Calu3 (cell line): ENCODE results near the gene IL1RAPL2. TPM values are rescaled to one million over a fixed set of nuclear protein-coding genes. Genes with fewer than 3 reads are reported as not detected.

Source experiments
- BruUV-seq: library from RNA; stranded (reverse); fragments of 400-500 nt; replicated peaks from 2 replicates; lab custom pipeline; 2021; lab: Mats Ljungman, UMichigan
- CTCF ChIA-PET: fragments of 300-600 bp; sonication (Branson Sonifier 250); formaldehyde crosslinking; loops from one replicate; lab custom pipeline; 2022; ENCODE audit warnings: antibody characterized with exemption; lab: Charles Lee
- DNase-seq: peaks from one replicate; pipeline ENCODE4 v3.0.0; 2022
- H3K27ac Mint-ChIP-seq: one replicate; pipeline ENCODE4 v1.8.0; 2022; ENCODE audit warnings: mixed read lengths; ENCODE audit not compliant: unreplicated experiment
- H3K27me3 Mint-ChIP-seq: one replicate; pipeline ENCODE4 v1.8.0; 2022; ENCODE audit warnings: mixed read lengths; ENCODE audit not compliant: unreplicated experiment
- H3K36me3 Mint-ChIP-seq: one replicate; pipeline ENCODE4 v1.8.0; 2022; ENCODE audit warnings: mild to moderate bottlenecking, moderate library complexity, mixed read lengths; ENCODE audit not compliant: insufficient read depth, unreplicated experiment
- H3K4me1 Mint-ChIP-seq: one replicate; pipeline ENCODE4 v1.8.0; 2022; ENCODE audit warnings: mild to moderate bottlenecking, low read depth, mixed read lengths; ENCODE audit not compliant: unreplicated experiment
- H3K4me3 Mint-ChIP-seq: one replicate; pipeline ENCODE4 v1.8.0; 2022; ENCODE audit warnings: mild to moderate bottlenecking, low read depth, moderate library complexity, mixed read lengths; ENCODE audit not compliant: unreplicated experiment
- H3K9me3 Mint-ChIP-seq: one replicate; pipeline ENCODE4 v1.8.0; 2022; ENCODE audit warnings: low read depth, mixed read lengths; ENCODE audit not compliant: unreplicated experiment
- CTCF ChIP-seq: fragments of 200-600 bp; IDR thresholded peaks from one replicate; pipeline ENCODE4 v1.8.0; 2022; ENCODE audit warnings: antibody characterized with exemption; ENCODE audit not compliant: unreplicated experiment
- intact Hi-C: fragments of 100-400 bp; cut with micrococcal nuclease; formaldehyde crosslinking; loops from one replicate; pipeline ENCODE4 v1.10.0; 2022; ENCODE audit not compliant: unreplicated experiment
- total RNA-seq: library from RNA; stranded (reverse); gene quantifications from 2 replicates; pipeline ENCODE4 v1.2.3, GENCODE V29; 2022

The IL1RAPL2 gene
- total RNA-seq, 1 experiment from 2014 or later: not detected

DNA sequence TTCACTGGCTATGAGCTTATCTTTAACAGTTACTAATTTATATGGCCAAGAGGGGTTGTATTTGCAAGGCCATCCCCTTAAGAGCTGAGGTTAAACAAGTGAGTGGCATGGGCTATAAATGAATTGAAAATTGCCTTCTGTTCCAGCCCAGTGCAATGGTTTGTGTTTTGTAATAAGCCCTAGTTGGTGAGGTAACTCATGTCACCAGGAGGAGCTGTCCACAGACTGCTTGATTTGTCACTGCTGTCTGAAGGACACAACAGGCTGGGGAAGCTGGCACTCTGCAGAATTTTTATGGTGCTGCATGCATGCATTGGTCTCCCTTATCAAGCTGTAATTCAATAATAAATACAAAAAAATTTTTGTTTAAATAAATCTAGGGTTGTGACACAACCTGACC lies 223.8 kb downstream of the IL1RAPL2 start:
- peaks cover 8% of the 10 kb centered on the region for H3K27me3 Mint-ChIP-seq
- H3K9me3 Mint-ChIP-seq: no peaks in the 10 kb centered on the region
- intact Hi-C loops: no loop called here
- no peak for DNase-seq
- no peak for TF ChIP-seq CTCF
- no peak overlapping the region for H3K4me3 Mint-ChIP-seq
- H3K36me3 Mint-ChIP-seq: no peaks in the 10 kb centered on the region
- BruUV-seq: no TSS peak
- no peaks in the 10 kb centered on the region for H3K4me1 Mint-ChIP-seq
- no peak overlapping the region for H3K27ac Mint-ChIP-seq
- CTCF ChIA-PET: no interaction called here

DNA sequence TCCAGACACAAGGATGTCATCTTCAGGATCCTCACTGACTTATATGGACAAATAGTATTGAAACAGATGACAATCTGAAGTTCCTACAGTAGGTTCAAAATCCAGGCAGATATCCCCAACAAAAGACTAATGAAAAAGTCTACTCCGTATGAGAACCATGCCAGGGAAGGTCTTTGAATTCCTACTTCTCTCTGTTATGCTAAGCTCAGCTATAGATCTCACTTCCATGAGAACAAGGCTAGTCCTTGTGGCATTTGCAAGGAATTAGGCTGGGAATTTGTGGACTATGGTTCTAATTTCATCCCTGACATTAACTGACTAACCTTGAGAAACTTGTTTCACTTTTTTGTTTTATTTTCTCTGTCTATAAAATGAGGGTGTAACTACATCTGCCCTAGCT lies 229.8 kb downstream of the IL1RAPL2 start:
- no peak overlapping the region for H3K27ac Mint-ChIP-seq
- H3K27me3 Mint-ChIP-seq: peaks cover 8% of the 10 kb centered on the region
- no peak overlapping the region for H3K4me3 Mint-ChIP-seq
- no peaks in the 10 kb centered on the region for H3K36me3 Mint-ChIP-seq
- no peaks in the 10 kb centered on the region for H3K4me1 Mint-ChIP-seq
- no peak for DNase-seq
- CTCF ChIA-PET: no interaction called here
- TF ChIP-seq CTCF: no peak
- no peaks in the 10 kb centered on the region for H3K9me3 Mint-ChIP-seq
- intact Hi-C loops: no loop called here
- BruUV-seq: no TSS peak

DNA sequence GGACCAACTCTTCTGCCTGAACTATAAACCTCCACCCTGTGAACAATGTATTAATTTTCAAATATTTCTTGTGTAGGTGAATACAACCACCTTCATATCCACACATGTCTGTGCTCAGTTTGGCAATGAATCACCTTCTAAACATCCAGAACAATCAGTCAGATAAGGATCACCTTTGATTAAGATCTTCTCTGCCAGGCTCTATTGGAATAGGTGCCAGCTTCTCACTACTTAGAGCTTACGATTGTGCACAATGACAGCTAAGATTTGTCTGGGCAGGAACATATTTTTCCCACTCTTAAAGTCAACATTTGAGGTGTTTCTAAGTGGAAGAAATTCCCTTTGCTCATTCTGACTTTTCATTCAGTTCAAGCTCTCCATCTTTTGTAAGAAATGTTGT lies 237.2 kb downstream of the IL1RAPL2 start:
- CTCF ChIA-PET: no interaction called here
- no peak for DNase-seq
- H3K36me3 Mint-ChIP-seq: no peaks in the 10 kb centered on the region
- no TSS peak for BruUV-seq
- intact Hi-C loops: no loop called here
- H3K4me3 Mint-ChIP-seq: no peak overlapping the region
- no peak overlapping the region for H3K27ac Mint-ChIP-seq
- no peak for TF ChIP-seq CTCF
- H3K27me3 Mint-ChIP-seq: no peaks in the 10 kb centered on the region
- no peaks in the 10 kb centered on the region for H3K9me3 Mint-ChIP-seq
- H3K4me1 Mint-ChIP-seq: no peaks in the 10 kb centered on the region

- no peak overlapping the region for H3K27ac Mint-ChIP-seq
Measured at GRCh38 chrX:104806346-104806745, 240.3 kb downstream of the IL1RAPL2 start.

More at GRCh38 chrX:104806346-104806745, 240.3 kb downstream of the IL1RAPL2 start:
- H3K36me3 Mint-ChIP-seq: no peaks in the 10 kb centered on the region
- no peak overlapping the region for H3K4me3 Mint-ChIP-seq
- no TSS peak for BruUV-seq
- intact Hi-C loops: no loop called here
- H3K27me3 Mint-ChIP-seq: no peaks in the 10 kb centered on the region
- no peaks in the 10 kb centered on the region for H3K4me1 Mint-ChIP-seq
- TF ChIP-seq CTCF: no peak
- DNase-seq: no peak
- no peaks in the 10 kb centered on the region for H3K9me3 Mint-ChIP-seq
- CTCF ChIA-PET: no interaction called here
